Measurements from ENCODE around the gene RAE1. TPM values are rescaled to one million over a fixed set of nuclear protein-coding genes. Genes with fewer than 3 reads are reported as not detected.

The RAE1 gene
- total RNA-seq, 3 donors from 2014 or later (not counting 1 experiment from before 2014, with no cell fraction given): 50.3 to 66.8 (median 52.5) TPM

DNA sequence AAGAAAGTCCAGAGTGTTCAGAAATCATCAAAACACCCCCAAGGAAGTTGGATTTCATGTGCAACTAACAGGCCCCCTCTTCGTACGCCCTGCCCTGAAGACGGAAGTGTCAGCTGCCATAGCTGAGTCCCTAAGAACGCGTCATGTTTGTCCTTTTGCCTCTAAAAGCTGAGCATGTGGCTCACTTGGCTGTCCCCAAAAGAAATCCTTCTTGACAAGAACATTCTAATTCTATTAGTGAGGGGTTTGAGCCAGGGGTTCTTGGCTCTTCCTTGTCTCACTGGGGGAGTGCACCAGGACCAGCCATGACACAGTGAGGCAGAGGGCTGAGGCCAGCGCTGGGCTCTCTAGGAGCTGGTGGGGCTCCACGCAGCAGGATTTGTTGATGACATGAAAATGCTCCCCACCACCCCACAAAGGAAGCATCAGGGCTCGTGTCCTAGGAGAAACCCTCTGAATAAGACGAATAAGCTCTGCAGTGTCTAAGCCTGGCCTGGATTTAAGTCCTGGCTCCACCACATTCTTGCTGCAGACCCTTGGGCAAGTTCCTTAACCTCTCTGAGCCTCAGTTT, 41.4 kb upstream of the RAE1 start:
- Mint-ChIP-seq H3K27me3 (ENCODE audit: low read depth in 2 of 2) (peaks cover 9 to 36% of the 10 kb centered on the region in 2 donors), H3K4me3 (no peak overlapping the region), H3K36me3 (no peaks in the 10 kb centered on the region), H3K27ac (no peak overlapping the region), H3K9me3 (no peaks in the 10 kb centered on the region), H3K4me1 (no peaks in the 10 kb centered on the region)
- H3K4me1 ChIP-seq (ENCODE audit: control insufficient read depth, insufficient read depth, low read length): no peaks in the 10 kb centered on the region
- H3K9me3 ChIP-seq (ENCODE audit: control insufficient read depth, insufficient read depth, low read length): no peaks in the 10 kb centered on the region
- no peak for DNase-seq
- ATAC-seq: no peak
- H3K36me3 ChIP-seq (ENCODE audit: control insufficient read depth, insufficient read depth, low read length): no peaks in the 10 kb centered on the region
- no peaks in the 10 kb centered on the region for H3K27me3 ChIP-seq (ENCODE audit: control insufficient read depth, insufficient read depth, low read length)
- H3K4me3 ChIP-seq (ENCODE audit: low read length): no peak overlapping the region
- intact Hi-C loops (cut with micrococcal nuclease): no loop called here
- 76% methylated on average over 9 of the region's 9 CpGs for WGBS (ENCODE audit: insufficient coverage)
- no peak overlapping the region for H3K27ac ChIP-seq (ENCODE audit: low read length)
- TF ChIP-seq, protein P1, sequence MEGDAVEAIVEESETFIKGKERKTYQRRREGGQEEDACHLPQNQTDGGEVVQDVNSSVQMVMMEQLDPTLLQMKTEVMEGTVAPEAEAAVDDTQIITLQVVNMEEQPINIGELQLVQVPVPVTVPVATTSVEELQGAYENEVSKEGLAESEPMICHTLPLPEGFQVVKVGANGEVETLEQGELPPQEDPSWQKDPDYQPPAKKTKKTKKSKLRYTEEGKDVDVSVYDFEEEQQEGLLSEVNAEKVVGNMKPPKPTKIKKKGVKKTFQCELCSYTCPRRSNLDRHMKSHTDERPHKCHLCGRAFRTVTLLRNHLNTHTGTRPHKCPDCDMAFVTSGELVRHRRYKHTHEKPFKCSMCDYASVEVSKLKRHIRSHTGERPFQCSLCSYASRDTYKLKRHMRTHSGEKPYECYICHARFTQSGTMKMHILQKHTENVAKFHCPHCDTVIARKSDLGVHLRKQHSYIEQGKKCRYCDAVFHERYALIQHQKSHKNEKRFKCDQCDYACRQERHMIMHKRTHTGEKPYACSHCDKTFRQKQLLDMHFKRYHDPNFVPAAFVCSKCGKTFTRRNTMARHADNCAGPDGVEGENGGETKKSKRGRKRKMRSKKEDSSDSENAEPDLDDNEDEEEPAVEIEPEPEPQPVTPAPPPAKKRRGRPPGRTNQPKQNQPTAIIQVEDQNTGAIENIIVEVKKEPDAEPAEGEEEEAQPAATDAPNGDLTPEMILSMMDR (IDR thresholded peaks at IDR 0.05): no peak

DNA sequence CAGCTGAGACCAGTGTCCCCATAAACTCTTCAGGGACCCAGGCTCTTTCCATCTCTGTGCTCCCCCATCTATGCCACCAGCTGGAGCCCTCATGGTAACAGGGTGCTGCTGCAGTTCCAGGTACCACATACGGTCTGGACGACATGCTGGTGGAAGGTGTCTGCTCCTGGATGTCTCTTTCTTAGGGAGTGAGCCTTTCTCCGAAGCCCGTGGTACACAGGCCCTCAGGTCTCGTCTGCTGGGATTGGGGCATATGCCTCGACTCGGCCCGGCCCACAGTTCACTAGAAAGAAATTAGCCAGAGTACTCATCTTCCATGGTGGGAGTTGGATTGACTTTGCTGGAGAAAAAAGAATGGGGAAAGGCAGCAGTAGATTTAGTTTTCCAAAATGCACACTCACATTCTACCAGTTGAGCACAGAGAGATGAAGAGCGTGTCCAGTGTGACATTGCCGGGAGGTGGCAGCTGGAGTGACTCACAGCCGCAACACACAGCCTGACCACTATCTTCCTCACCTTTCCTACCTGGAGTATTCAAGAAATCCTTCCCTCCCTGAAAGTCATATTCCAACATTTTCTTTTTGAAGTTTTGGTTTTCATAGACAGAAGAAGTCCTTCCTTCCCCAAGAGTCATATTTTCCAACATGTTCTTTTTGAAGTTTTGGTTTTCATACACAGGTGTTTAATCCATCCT, 40.1 kb upstream of the RAE1 start:
- Mint-ChIP-seq H3K4me1 (peaks cover 0 to 8% of the 10 kb centered on the region in 2 donors), H3K27ac (no peak overlapping the region), H3K4me3 (no peak overlapping the region), H3K9me3 (no peaks in the 10 kb centered on the region), H3K36me3 (no peaks in the 10 kb centered on the region), H3K27me3 (ENCODE audit: low read depth in 2 of 2) (peaks cover 13 to 45% of the 10 kb centered on the region in 2 donors)
- Histone ChIP-seq H3K36me3 (ENCODE audit: control insufficient read depth, insufficient read depth, low read length) (no peaks in the 10 kb centered on the region), H3K27ac (ENCODE audit: low read length) (no peak overlapping the region), H3K27me3 (ENCODE audit: control insufficient read depth, insufficient read depth, low read length) (no peaks in the 10 kb centered on the region), H3K9me3 (ENCODE audit: control insufficient read depth, insufficient read depth, low read length) (no peaks in the 10 kb centered on the region), H3K4me3 (ENCODE audit: low read length) (no peak overlapping the region), H3K4me1 (ENCODE audit: control insufficient read depth, insufficient read depth, low read length) (no peaks in the 10 kb centered on the region)
- DNase-seq: no peak
- TF ChIP-seq, protein P1 (IDR thresholded peaks at IDR 0.05): no peak
- ATAC-seq: no peak
- intact Hi-C loops (cut with micrococcal nuclease): no loop called here
- WGBS (ENCODE audit: insufficient coverage): 92% methylated on average over 11 of the region's 11 CpGs

DNA sequence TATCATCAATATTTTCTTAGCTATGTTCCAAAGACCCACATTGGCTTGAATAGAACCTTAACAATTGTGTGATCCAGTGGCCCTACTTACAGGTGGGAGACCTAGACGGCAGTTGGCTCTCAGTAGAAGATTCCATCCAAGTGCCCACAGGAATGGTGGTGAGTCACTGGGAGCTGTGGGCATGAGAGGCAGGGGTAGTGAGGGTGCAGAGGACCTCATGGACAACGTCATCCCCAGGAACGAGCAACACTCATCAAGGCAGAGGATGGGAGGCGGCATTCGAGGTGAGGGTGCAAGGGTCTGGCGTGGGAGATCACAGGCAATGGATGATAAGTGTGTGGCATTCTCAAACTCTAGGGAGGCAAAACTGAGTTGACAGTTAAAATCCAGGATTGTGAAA, 38.9 kb upstream of the RAE1 start:
- intact Hi-C loops (cut with micrococcal nuclease): no loop called here
- peaks cover 0 to 9% of the 10 kb centered on the region in 2 donors for H3K4me1 Mint-ChIP-seq
- DNase-seq: no peak
- H3K4me3 ChIP-seq (ENCODE audit: low read length): no peak overlapping the region
- no peak overlapping the region for H3K27ac ChIP-seq (ENCODE audit: low read length)
- no peaks in the 10 kb centered on the region for H3K9me3 ChIP-seq (ENCODE audit: control insufficient read depth, insufficient read depth, low read length)
- H3K4me1 ChIP-seq (ENCODE audit: control insufficient read depth, insufficient read depth, low read length): peaks cover 3% of the 10 kb centered on the region
- no peaks in the 10 kb centered on the region for H3K9me3 Mint-ChIP-seq
- WGBS (ENCODE audit: insufficient coverage): 88% methylated on average over 6 of the region's 6 CpGs
- no peaks in the 10 kb centered on the region for H3K36me3 Mint-ChIP-seq
- no peaks in the 10 kb centered on the region for H3K36me3 ChIP-seq (ENCODE audit: control insufficient read depth, insufficient read depth, low read length)
- H3K27me3 Mint-ChIP-seq (ENCODE audit: low read depth in 2 of 2): peaks cover 12 to 42% of the 10 kb centered on the region in 2 donors
- no peak for ATAC-seq
- H3K27me3 ChIP-seq (ENCODE audit: control insufficient read depth, insufficient read depth, low read length): no peaks in the 10 kb centered on the region
- H3K4me3 Mint-ChIP-seq: no peak overlapping the region
- H3K27ac Mint-ChIP-seq: no peak overlapping the region
- TF ChIP-seq, protein P1 (IDR thresholded peaks at IDR 0.05): no peak
